Hematopoietic multipotent progenitor cell treated with erythropoietin and hydrocortisone succinate and interleukin-3 and kit ligand, for 17 days (in vitro differentiated cells): ENCODE results near the gene TBC1D9.

ENCODE experiments used
- DNase-seq: peaks from one replicate; pipeline ENCODE4 v3.0.0-alpha.2; 2015; ENCODE audit warnings: low spot score

The TBC1D9 gene

DNA sequence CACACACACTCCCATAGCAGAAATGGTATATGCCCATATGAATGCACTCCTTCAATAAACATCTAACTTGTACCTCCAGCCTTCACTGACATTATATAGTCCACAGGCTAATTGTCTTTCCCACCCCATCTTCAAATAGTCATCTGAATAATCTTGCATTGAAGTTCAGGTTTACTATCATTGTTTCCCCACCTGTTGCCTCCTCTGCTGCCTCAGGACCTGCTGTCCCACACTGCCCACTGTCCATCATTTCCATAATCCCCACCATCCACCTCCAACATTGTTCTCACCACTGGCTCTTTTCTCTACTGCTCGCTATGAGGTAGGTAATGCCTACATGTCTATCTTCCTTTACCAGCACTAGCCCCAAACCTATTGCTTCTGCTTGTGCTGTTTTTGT, 66.1 kb downstream of the TBC1D9 start:
- DNase-seq, result no peak

DNA sequence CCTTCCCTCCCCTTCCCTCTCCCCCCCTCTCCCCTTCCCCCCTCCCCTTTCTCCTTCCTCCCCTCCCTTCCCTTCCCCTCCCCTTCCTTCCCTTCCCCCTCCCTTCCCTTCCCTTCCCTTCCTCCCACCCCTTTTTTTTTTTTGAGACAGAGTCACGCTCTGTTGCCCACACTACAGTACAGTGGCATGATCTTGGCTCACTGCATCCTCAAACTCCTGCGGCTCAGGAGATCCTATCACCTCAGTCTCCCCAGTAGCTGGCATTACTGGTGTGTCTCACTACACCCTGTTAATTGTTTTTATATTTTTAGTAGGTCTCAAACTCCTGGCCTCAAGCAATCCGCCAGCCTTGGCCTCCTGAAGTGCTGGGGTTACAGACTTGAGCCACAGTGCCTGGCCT, 66.6 kb downstream of the TBC1D9 start:
- no peak for DNase-seq

DNA sequence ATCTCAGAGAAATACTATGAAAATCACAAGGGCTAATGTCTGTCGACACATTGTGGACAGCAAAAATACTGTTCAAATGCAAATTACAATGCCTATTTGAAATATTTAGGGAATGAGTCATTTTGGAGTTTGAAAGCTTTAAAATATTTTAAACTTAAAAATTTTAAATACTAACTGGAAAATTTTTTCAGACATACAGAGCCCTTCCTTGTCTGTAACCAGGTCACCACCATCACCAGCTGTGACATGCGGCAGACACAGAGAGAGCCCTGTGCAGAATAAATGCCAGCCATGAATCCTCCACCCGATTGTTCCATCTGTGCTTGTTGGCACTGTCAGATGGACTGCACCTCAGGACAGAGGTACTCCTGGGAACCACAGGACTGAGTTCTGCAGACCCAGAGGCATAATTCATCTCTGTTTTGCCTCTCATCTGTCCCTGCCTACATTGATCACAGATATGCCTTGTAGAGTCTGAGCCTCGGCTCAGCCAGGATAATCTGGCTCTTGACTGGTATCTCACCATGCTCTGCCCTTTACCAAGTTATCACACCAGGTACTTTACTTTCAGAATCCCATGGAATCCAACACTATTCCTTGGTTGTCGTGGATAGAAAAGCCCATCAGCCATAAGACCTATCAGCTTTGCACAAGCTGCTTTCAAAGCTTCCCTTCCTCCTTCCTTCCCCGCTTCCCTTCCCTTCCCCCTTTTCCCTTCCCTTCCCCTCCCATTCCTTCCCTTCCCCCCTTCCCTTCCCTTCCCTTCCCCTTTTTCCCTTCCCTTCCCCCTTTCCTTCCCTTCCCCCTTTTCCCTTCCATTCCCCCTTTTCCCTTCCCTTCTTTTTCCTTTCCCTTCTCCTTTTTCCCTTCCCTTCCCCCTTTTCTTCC, 67.2 kb downstream of the TBC1D9 start:
- DNase-seq, result no peak

DNA sequence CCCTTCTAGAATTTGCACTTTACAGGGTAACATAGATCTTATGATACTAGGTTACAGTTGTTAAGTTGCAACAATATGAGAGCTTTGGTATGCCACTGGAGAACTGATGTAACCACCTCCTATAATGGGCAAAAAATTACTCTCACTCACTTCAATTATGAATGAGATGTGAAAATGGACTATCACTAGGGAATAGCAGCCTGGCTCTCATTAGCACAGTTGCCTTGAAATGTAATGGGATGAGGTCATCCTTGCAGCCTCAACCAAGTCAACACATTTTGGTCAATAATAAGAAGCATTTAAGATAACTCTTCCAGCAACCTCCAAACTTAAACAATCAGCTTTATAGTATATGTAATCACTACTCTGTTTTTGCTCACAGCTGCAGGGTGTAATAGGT, 69.4 kb downstream of the TBC1D9 start:
- DNase-seq, result no peak

DNA sequence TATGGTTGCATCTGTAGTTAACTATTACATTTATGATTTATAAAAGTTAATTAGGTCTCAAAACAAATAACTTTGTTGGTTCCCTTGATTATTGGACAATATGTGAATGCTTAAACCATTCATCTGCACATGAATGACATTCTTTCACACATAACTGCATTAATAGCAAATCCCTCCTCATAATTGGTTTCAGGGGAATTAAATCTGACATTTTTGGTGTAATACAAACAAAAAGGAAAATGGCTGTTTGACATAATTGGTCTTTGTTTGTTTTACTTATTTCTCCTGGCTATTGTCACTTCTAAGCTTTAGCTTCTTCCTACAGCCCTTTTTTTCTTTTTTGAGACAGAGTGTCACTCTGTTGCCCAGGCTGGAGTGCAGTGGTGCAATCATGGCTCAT, 71.9 kb downstream of the TBC1D9 start:
- DNase-seq, result no peak

DNA sequence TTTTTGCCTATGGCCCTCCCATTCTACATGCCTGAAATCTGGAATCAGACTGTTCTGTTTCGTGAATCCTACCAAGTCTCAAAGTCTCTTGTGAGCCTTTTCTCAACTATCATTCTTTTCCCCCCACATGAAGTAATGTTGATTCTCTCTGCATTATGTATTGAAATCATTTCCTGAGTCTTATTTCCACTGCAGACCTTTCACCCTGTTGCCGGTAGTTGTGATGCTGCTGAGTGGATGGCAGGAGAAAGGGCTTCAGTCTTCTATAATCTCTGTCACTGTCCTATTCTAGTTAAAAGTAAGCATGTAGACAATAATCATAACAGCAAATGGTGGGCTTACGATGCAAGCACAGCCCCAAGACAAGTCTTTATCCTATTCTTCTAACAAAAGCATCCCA, 75.0 kb downstream of the TBC1D9 start:
- no peak for DNase-seq

DNA sequence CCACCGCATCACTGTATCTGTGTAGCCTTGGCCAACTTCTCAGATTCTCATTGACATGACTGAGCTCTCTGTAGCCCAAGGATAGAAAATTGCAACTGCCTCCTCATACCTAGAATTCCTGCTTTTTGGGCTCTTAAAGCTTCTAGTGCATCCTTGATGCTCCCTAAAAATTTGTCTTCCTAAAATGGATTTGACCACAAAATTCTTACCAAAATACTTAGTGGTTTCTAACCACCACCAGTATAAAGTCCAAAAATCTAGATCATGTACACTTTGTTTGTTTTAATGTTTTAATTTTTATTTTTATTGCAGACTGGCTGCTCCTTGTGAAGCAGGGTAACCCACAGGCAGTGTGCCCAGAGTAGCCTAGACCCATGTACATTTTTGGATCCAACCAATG, 75.5 kb downstream of the TBC1D9 start:
- DNase-seq, result no peak

DNA sequence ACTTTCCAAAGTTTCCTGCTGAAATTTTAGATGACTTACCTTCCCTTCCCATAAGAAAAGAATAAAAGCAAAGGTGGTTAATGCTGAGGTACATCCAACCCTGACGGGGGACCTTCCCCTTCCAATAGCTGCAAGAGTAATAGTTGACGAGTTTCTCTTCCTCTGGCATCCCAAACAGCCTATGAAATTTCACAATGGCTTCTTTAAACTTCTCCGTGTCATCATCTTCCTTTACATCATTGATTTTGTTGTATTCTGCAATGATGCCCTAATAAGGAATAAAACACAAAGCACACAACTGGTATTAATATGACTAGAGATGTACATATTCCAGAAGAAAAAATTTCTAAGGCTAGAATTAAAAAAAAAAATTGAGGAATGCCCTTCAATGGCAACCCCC, 76.6 kb downstream of the TBC1D9 start:
- no peak for DNase-seq

DNA sequence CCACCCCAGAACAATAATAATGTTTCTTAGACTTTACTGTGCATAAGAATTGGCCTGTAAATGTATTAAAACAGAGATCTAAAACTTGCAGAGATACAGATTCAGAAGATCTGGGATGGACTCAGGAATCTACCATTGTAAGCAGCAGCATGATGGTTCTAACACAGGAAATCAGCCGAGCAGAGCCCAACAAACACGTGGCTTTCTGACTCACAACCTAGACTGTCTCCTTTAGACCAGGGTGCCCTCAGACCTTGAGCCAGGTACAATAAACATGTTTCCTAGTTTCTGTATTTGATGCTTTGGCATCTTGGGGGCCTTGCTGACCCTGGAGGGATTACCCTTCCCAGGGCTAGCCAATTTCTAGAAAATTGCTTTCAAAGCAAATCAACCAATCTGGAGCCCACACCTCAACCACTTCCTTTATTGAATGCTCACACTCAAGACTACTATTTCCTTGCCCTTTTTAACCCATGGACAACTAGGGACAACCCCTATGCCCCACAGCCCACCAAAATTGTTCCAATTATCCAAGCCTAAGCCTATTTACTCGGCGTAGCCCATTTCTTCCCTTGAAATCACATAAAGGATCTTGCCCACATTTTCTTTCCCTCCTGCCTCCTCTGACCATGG, 80.5 kb downstream of the TBC1D9 start:
- no peak for DNase-seq

DNA sequence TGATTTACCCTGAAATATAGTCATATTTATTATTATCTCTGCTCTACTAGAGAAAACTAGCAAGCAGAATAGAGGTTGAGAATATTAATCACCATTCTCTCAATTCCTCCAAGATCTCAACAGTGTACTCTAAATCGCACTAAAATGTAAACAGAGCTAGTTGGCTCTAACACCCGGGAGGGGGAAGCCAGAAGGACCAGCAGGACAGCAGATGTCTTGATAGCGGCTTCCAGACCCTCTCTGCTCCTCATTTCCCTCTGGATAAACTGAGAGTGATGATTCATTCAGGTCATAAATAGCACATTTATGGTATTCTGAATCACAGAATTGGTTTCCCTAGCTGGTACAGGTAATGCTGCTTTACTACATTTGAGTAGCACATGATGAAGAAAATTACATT, 82.5 kb downstream of the TBC1D9 start:
- no peak for DNase-seq

DNA sequence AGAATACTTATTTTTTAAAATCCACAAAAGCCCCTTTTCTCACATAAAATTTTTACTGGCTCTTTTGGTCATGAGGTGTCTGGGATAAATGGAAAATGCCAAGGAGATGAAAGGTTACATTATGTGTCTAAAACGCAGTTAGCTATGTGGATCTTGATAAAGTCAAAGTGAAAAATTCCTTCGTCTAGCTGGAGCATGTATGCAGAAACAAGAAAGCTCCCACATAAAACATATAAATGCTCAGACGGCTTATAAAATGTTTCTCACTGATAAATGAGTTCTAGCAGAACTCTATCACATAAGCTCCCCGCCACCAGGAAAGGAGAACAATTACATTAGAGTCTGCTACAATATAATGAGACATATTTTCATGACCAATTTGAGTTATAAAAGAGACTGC, 83.8 kb downstream of the TBC1D9 start:
- no peak for DNase-seq

DNA sequence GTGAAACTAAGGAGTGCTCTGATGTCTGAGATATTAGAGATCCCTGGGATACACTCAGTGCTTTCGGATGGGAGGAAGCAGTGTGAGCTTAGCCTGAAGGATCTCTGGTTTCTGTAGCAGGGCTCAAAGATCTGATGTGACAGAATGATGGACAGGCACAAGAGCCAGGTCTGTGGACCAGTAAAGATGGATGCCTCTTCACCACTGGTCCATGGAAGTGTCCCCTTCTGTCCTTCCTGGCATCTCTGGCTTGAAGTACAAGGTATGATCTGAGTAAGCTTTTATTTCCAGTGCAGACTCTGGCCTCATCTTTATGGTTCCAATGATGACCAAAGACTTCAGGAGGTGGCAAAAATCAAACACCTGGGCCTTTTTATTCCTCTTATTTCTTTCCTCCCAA, 88.1 kb downstream of the TBC1D9 start:
- DNase-seq, result no peak

DNA sequence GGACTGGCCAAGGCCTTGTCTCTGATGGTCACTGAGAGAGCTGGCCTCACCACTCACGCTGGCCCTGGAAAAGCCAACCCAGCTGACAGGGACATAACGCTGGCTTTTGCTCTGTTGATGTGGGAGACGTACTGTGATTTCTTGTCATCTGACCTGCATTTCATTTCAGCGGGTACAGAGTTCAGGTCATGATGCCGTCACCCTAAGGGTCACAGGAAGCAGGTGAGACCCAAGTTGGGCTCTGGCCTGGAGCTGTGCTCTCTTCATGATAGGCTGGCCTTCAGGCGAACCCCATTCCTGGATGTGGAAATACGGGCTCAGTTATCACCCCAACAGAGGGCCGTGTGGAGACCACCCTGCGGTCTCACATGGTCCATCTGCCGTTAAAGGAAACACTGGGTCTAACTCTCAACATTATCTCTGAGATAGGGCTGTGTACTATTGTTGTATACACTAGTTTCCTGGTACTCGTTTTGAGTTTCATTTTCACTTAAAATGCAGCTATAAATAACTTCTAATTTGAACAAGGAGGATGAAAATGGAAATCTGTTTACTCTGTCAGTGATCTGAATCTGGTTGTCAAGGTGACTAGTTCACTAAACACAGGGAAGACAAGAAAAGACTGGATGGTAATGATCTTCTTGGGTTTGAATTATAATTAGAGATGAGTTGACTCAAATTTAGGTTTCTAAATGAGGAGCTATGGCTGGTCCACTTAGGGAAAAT, 89.1 kb downstream of the TBC1D9 start:
- DNase-seq, result no peak

DNA sequence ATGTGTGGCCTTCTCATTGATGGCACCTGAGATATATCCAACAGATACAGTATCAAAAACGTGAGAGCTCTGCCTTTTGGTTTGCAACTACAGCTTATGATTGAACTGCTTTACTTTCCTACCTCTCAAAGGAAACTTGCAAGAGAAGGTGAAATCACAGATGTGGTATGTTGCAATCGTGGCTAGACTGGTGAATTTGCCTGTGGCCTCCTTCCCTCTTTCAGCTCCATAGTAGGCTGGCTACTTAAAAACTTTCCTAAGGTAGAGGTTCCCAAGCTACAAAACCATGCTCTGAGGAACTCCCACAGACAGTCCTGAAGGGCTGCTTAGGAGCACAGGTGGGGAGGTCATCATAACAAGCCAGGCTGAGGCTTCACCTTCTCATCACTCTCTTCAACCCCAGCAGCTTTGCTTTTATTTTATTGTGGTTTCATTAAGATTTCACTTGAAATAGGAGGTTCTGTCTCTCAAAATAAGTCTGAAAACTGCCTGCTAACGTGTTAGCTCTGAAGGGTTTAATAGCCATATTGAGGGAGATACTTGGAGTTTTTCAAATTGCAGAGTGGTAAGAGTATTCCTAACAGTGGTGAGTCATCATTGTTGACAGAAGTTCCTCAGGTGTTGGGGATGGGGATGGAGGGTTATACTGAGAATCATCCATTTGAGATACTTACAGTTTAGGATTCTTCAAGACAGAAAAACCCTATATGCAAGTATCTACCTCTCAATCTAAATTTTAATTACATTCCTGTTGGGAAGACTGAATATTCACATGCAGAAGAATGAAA, 93.9 kb downstream of the TBC1D9 start:
- no peak for DNase-seq

DNA sequence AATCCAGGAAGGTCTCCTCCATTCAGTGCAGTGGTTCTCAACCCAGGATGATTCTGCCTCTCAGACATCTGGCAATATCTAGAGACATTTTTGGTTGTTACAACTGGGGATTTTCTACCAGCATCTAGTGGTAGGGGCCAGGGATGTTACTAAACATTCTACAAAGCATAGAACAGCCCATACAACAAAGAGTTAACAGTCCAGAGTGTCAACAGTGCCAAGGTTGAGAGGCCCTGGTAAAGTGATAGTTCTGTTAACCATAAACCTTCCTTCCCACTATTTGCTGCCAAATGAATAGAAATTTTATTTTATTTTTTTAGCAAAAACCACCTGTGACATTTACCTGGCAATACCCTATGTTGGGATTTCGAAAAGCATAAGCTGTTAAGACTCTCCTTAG, 94.6 kb downstream of the TBC1D9 start:
- no peak for DNase-seq

DNA sequence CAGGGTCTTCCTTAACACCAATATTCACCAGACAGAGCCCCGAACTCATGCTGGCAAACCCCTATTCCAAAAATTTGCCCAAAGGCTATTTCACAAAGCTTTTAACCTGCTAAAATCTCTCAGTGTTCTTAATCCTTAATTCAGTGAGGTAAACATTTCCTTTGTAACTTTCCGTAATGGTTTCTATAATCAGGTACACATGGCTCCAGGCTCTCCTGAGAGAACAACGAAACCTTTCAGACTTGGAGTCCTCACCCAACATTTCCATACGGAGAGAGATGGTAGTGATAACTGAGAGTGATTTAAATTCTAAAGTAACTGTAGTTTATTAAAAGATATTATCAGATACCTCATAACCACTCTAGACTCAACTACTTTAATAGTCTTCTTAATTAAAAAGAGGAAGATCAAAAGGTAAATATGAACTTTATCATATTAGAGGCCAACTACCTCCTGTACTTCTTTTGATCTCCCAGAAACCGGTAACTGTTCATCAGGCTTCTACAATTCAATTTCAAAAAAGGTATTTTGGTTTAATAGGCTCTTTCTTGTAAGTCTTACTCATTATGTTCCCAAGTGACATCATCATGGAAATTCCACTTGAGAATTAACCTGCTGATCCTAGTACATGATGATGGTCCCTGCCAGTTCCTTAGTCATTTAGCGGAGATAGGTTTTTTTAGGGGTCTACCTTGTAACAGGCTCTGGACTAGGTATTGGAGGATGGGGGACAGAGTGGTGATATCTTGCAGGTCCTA, 96.1 kb downstream of the TBC1D9 start:
- no peak for DNase-seq

DNA sequence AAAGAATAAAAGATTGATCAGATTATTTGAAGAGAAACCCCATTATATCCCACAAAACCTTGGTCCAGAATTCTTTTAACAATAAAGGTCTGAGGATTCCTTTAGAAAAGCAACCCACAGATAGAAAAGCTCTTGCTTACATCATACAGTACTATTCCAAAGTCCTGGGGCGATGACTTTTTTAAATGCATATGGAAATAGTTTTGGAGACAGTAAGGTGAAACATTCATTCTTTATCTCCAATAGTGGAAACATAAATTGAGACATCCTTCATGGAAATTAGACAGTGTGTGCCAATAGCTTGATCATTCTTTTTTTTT, 101.7 kb downstream of the TBC1D9 start:
- DNase-seq, result no peak

DNA sequence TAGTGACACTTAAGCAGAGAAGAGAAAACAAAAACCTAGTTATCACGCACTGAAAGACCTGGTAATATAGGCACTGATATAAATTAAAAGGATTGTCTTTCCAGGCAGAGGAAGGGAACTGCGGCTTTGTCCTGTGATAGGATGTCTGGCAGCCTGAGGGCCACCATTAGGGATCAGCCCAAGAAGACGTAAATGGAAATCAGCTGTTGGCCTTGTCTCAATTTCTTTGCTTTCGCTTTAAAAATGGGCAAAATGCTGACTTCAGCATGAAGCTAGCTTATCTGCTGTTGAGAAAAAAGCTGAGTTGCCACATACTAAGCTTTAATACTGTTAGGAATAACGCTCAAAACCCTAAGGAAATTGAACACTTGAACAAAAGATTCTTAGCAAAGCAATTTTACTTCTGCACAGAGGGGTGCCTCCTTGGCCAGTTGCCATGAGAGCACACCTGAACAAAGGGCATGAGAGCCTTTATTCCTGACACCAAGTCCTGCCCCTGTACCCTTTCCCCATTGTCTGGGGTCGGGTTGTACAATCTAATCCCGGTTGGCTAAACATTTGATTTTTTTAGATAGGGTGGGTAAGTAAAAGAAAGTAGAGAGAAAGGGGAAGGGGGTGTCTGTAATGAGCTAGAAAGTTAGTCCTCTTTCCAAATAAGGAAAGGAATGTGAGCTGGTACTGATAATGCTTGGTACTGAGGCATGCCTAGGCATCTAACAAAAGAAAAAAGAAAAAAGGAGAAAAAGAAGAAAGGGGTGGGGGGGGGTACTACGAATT, 102.3 kb downstream of the TBC1D9 start:
- DNase-seq, result no peak

DNA sequence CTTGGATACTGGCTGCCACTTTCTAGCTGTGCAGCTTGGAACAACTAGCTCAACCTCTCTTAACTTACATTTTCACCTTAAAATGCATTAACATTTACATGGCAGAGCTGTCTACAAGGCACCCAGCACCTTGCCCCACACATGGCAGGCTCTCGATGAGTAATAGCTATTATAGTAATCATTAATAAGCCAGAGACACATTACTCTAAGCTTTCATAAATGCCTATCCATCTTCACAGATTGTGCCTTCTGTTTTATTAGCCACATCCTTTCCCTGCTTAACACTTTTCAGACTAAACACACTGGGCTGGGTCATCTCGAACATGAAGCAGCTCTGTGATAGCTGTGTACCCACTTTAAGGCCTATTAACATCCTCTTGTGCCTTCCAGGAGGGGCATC, 103.6 kb downstream of the TBC1D9 start:
- no peak for DNase-seq

DNA sequence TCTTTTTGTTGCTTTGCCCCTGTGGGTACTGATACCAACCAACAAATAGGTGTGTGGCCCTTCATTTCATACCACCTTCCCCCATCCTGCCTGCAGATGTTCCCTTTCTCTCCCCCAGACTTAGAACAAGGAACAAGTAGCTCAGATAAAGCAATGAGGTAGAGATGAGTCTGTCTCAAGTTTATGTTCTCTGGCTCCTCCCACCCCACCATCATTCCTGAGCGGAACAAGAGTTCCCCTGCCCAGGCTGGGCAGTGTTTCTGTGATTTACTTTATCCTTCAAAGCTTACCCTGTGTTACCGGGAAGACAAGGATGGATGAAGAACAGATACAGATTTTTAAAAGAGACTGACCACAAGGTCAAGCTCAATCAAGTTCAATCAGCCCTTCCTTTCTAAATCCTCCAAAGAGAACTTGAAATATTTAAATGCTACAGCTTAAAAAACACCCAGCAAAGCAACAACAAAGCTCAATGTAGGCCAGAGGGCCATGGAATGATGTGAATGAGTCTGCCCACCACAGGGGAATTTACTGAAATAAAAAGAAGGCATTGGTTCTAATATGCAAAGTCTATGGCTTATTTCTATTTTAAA, 107.4 kb downstream of the TBC1D9 start:
- DNase-seq, result no peak
